ENCODE data around the gene ARFGAP1. TPM values are rescaled to one million over a fixed set of nuclear protein-coding genes. Genes with fewer than 3 reads are reported as not detected.

ARFGAP1 gene
- total and polyA plus RNA-seq, 2 of the 4 experiments (the other 2 are of a cell fraction): 59.1 to 194 TPM

- BruUV-seq (replicated peaks): no TSS peak
- Histone ChIP-seq H4K20me1 (ENCODE audit: insufficient read depth, low read length) (peaks cover 17% of the 10 kb centered on the region), H4K5ac (ENCODE audit: low read depth, low read length) (no peak overlapping the region), H2BK120ac (ENCODE audit: low read depth, low read length) (no peak overlapping the region), H3K4me3 (ENCODE audit: insufficient read depth, low read depth, low read length) (no peak overlapping the region), H2AK5ac (ENCODE audit: low read depth, low read length) (no peak overlapping the region), H3K4me1 (ENCODE audit: control insufficient read depth, insufficient read depth, low read length) (peaks cover 10% of the 10 kb centered on the region), H3K18ac (ENCODE audit: low read depth, low read length) (no peak overlapping the region), H3K23ac (ENCODE audit: low read depth, low read length) (no peak overlapping the region), H3K27me3 (ENCODE audit: control insufficient read depth, insufficient read depth, low read length) (peaks cover 16% of the 10 kb centered on the region), H3K27ac (ENCODE audit: insufficient read depth, low read length) (no peak overlapping the region), H2AK9ac (replicated peaks; ENCODE audit: low read depth, low read length, poor library complexity) (no peak overlapping the region), H3K56ac (ENCODE audit: extremely low read depth, insufficient read depth, low read length) (no peak overlapping the region), H3K36me3 (ENCODE audit: control insufficient read depth, insufficient read depth, low read length) (peaks cover 3% of the 10 kb centered on the region), H3K79me1 (ENCODE audit: low read depth in 1 of 2, low read length in 2 of 2) (peaks cover 0 to 22% of the 10 kb centered on the region in 2 experiments; a peak in 3 of 4 replicates), H2AFZ (replicated peaks; ENCODE audit: low read length, poor library complexity) (no peak overlapping the region), H3K9me3 (ENCODE audit: control insufficient read depth, insufficient read depth, low read length) (no peaks in the 10 kb centered on the region), H2BK5ac (ENCODE audit: low read depth, low read length, poor library complexity, severe bottlenecking) (no peak overlapping the region), H4K91ac (ENCODE audit: insufficient read depth, low read depth, low read length) (no peak overlapping the region), H4K8ac (ENCODE audit: low read depth in 2 of 2, low read length in 2 of 2) (no peak overlapping the region), H3K4ac (ENCODE audit: low read depth, low read length) (no peak overlapping the region), H2BK20ac (ENCODE audit: low read depth, low read length) (no peak overlapping the region), H3K4me2 (ENCODE audit: low read depth, low read length) (no peak overlapping the region), H3K9me1 (ENCODE audit: insufficient read depth, low read length) (peaks cover 7% of the 10 kb centered on the region; the same call in 1 of the 2 replicates), H3K9ac (ENCODE audit: low read depth, low read length) (no peak overlapping the region), H3K14ac (replicated peaks; ENCODE audit: low read depth, low read length) (no peak overlapping the region), H2BK15ac (ENCODE audit: low read depth, low read length) (no peak overlapping the region)
- ChIA-PET CTCF (no interaction called here), POLR2A (ENCODE audit: unreplicated experiment) (no interaction called here)
- in situ Hi-C loops (cut with MboI; ENCODE audit: low sequenced_read_pairs) (loop anchor here (5.0 kb wide), 1 partner anchor 37 kb away; no protein-coding TSS in a partner anchor), dilution Hi-C loops (cut with HindIII; ENCODE audit: low sequenced_read_pairs, unreplicated experiment) (no loop called here), intact Hi-C loops (cut with micrococcal nuclease) (loop anchor here (5.0 kb wide), 2 partner anchors 37 to 52 kb away; partner anchors contain the start of gene YTHDF1)
- 57% methylated on average over 1 of the region's 9 CpGs; no CpG with 5 or more reads in 1 of the 2 experiments for WGBS, 2 experiments (ENCODE audit: extremely low coverage in 2 of 2, insufficient read length in 1 of 2)
- ATAC-seq (ENCODE audit: low read depth) (no peak), DNase-seq (no peak)
- TF ChIP-seq MAZ (IDR thresholded peaks at IDR 0.05; ENCODE audit: borderline replicate concordance, low read depth, low read length) (no peak), RAD21 (IDR thresholded peaks at IDR 0.05; ENCODE audit: low read length) (no peak), RCOR1 (IDR thresholded peaks at IDR 0.05; ENCODE audit: insufficient replicate concordance, low read length) (no peak), CHD1 (IDR thresholded peaks at IDR 0.05; ENCODE audit: low read depth, low read length) (no peak), BHLHE40 (IDR thresholded peaks at IDR 0.05; ENCODE audit: low read depth, low read length) (no peak), MXI1 (IDR thresholded peaks at IDR 0.05; ENCODE audit: borderline replicate concordance, low read depth, low read length) (no peak), RFX5 (IDR thresholded peaks at IDR 0.05; ENCODE audit: low read depth, low read length) (no peak), FOS (IDR thresholded peaks at IDR 0.05; ENCODE audit: low read depth, low read length) (no peak), POLR2A (IDR thresholded peaks at IDR 0.05; ENCODE audit: low read depth, low read length) (no peak), MAFK (IDR thresholded peaks at IDR 0.05; ENCODE audit: low read depth, low read length) (no peak), SMC3 (IDR thresholded peaks at IDR 0.05; ENCODE audit: low read depth, low read length) (no peak), ELK1 (IDR thresholded peaks at IDR 0.05; ENCODE audit: borderline replicate concordance, low read depth, low read length) (no peak)
- TF ChIP-seq, protein P1, sequence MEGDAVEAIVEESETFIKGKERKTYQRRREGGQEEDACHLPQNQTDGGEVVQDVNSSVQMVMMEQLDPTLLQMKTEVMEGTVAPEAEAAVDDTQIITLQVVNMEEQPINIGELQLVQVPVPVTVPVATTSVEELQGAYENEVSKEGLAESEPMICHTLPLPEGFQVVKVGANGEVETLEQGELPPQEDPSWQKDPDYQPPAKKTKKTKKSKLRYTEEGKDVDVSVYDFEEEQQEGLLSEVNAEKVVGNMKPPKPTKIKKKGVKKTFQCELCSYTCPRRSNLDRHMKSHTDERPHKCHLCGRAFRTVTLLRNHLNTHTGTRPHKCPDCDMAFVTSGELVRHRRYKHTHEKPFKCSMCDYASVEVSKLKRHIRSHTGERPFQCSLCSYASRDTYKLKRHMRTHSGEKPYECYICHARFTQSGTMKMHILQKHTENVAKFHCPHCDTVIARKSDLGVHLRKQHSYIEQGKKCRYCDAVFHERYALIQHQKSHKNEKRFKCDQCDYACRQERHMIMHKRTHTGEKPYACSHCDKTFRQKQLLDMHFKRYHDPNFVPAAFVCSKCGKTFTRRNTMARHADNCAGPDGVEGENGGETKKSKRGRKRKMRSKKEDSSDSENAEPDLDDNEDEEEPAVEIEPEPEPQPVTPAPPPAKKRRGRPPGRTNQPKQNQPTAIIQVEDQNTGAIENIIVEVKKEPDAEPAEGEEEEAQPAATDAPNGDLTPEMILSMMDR (conservative IDR thresholded peaks at IDR 0.05; ENCODE audit: low read depth, low read length): no peak
Observed at GRCh38 chr20:63269724-63270123, 2.9 kb upstream of the ARFGAP1 start.
